Tibial artery (tissue), 4 donors: ENCODE data around the gene STOML3.
"Not testable (repeated sequence)": the region's sequence is repeated elsewhere in the genome, so short reads cannot be mapped to it uniquely, and the experiment has no call there.

ENCODE experiments used
- DNase-seq, 2 donors: peaks; one replicate each; pipeline ENCODE4 v3.0.0-alpha.2; 2019
- H3K27ac ChIP-seq, 2 donors: fragments of 200-600 bp; sonication (generic) in 1 of 2; 1 replicate in 1 of 2; 2 replicates in 1 of 2; pipeline ENCODE4 v1.5.1; 2018 to 2019; ENCODE audit warnings: mild to moderate bottlenecking in 1 of 2
- H3K27me3 ChIP-seq, 2 donors: fragments of 200-600 bp; sonication (generic) in 1 of 2; one replicate each; pipeline versions ENCODE4 v1.5.1 to v1.6.0; 2016 to 2019
- H3K36me3 ChIP-seq, 3 donors: fragments of 200-600 bp; sonication (generic) in 2 of 3; one replicate each; pipeline ENCODE4 v1.5.1; 2016 to 2019; ENCODE audit warnings: mild to moderate bottlenecking in 2 of 3
- H3K4me1 ChIP-seq, 4 donors: fragments of 200-600 bp; sonication (generic) in 2 of 4; 1 replicate in 3 of 4; 2 replicates in 1 of 4; pipeline ENCODE4 v1.5.1; 2016 to 2019
- H3K4me3 ChIP-seq, 2 donors: fragments of 200-600 bp; sonication (generic) in 1 of 2; 1 replicate in 1 of 2; 2 replicates in 1 of 2; pipeline ENCODE4 v1.5.1; 2018 to 2019; ENCODE audit warnings: mild to moderate bottlenecking in 2 of 2
- H3K9me3 ChIP-seq, 3 donors: fragments of 200-600 bp; sonication (generic) in 1 of 3; one replicate each; pipeline ENCODE4 v1.5.1; 2016 to 2019
- intact Hi-C: fragments of 100-400 bp; cut with DNase I; formaldehyde crosslinking; loops from one replicate; pipeline ENCODE4 v1.15.0; 2023; ENCODE audit warnings: low total_unique reads
- TF ChIP-seq, protein P1 (sequence below), 2 experiments: fragments of 200-600 bp in 1 of 2; fragments of 450-650 bp in 1 of 2; IDR thresholded peaks; one replicate each; pipeline ENCODE4 v1.5.1; 2017 to 2019; ENCODE audit warnings: antibody characterized with exemption in 2 of 2, mild to moderate bottlenecking in 1 of 2, moderate library complexity in 1 of 2

The STOML3 gene

DNA sequence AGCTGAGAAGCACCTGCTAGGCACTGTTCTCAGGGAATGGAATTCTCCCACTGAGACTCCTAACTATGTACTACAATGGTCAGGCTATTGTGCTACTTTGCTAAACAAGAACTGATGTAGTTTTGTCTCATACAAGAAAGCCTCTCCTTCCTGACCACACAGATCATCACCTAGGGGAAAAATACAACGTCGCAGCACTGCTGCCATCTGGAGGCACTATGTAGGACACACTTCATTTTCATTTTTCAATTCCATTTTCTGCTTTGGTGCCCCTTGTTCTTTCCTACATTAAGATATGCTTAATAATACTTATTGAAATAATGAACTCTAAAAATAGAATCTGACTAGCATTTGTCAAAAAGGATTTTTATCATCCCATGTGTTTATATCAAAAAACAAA lies 26.2 kb upstream of the STOML3 start:
- TF ChIP-seq, protein P1, sequence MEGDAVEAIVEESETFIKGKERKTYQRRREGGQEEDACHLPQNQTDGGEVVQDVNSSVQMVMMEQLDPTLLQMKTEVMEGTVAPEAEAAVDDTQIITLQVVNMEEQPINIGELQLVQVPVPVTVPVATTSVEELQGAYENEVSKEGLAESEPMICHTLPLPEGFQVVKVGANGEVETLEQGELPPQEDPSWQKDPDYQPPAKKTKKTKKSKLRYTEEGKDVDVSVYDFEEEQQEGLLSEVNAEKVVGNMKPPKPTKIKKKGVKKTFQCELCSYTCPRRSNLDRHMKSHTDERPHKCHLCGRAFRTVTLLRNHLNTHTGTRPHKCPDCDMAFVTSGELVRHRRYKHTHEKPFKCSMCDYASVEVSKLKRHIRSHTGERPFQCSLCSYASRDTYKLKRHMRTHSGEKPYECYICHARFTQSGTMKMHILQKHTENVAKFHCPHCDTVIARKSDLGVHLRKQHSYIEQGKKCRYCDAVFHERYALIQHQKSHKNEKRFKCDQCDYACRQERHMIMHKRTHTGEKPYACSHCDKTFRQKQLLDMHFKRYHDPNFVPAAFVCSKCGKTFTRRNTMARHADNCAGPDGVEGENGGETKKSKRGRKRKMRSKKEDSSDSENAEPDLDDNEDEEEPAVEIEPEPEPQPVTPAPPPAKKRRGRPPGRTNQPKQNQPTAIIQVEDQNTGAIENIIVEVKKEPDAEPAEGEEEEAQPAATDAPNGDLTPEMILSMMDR (IDR thresholded peaks at IDR 0.05) = no peak
- Histone ChIP-seq H3K27ac (no peak overlapping the region), H3K36me3 (peaks cover 55 to 60% (median 60%) of the 10 kb centered on the region in 3 donors), H3K4me3 (no peak overlapping the region), H3K27me3 (no peaks in the 10 kb centered on the region), H3K4me1 (no peaks in the 10 kb centered on the region), H3K9me3 (no peaks in the 10 kb centered on the region)
- no peak for DNase-seq
- intact Hi-C loops = loop anchor here (5.0 kb wide), 1 partner anchor 1989 kb away; no protein-coding TSS in a partner anchor

DNA sequence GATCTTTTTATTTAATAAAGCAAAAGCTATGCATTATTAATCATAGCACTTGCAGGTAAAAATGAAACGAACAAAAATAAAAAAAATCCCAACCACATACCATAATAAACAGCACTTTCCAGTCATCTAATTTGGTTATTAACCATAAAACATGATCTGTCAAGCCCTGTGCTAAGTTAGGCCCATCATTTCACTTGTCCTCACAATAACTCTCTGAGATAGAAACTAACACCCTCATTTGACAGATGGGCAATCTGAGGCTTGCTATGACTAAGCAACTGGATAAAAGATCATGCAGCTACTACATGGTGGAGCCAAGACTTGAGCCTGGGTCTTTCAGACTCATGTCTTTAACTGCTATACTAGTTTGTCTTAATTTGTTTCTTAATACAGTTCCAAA lies 25.5 kb upstream of the STOML3 start:
- Histone ChIP-seq H3K27me3 (no peaks in the 10 kb centered on the region), H3K36me3 (peaks cover 55 to 61% (median 60%) of the 10 kb centered on the region in 3 donors), H3K4me3 (no peak overlapping the region), H3K9me3 (no peaks in the 10 kb centered on the region), H3K4me1 (no peaks in the 10 kb centered on the region), H3K27ac (no peak overlapping the region)
- TF ChIP-seq, protein P1 (IDR thresholded peaks at IDR 0.05) = no peak
- no peak for DNase-seq
- intact Hi-C loops = loop anchor here (5.0 kb wide), 1 partner anchor 1989 kb away; no protein-coding TSS in a partner anchor

DNA sequence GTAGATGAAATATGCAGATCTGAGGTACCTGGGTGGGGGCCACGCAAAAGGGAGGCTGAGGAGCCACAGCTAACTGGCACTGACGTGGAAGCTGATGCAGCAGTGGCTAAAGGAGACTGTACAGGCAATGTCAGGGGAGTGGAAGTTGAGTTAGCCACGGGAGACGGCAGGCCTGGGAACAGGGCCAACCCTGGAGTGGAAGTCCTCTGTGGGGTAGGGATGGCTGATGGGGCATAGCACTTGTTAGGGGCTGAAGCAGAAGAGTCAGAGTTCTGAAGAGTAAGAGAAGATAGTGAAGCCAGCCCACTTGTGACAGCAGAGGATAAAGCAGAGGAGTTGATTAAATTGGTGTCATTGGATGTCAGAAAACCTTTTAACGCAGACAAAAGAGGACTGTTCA lies 22.8 kb upstream of the STOML3 start:
- no peak overlapping the region for H3K27ac ChIP-seq
- no peaks in the 10 kb centered on the region for H3K9me3 ChIP-seq
- H3K4me1 ChIP-seq = no peaks in the 10 kb centered on the region
- no peak overlapping the region for H3K4me3 ChIP-seq
- intact Hi-C loops = no loop called here
- H3K27me3 ChIP-seq = no peaks in the 10 kb centered on the region
- TF ChIP-seq, protein P1 (IDR thresholded peaks at IDR 0.05) = no peak
- H3K36me3 ChIP-seq = peaks cover 64 to 73% (median 66%) of the 10 kb centered on the region in 3 donors
- no peak for DNase-seq

DNA sequence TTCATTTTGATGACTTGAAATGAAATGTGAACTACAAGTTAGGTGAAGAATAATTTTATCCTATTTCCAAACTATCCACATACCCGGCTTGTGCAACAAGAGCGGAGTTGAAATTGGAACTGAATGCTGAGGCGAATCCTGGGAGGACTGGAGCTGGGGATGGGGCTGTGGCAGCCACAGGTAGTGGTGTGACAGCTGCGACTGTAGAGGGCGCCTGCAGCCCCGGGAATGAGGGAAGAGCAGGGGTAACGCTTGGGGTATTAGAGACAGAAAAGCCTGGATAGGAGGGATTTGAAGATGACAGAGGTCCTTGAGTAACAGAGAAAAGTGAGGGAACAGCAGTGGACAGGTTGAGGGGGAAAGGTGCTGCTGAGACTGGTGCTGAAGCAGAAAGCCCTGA lies 22.0 kb upstream of the STOML3 start:
- Histone ChIP-seq H3K36me3 (peaks cover 61 to 77% (median 64%) of the 10 kb centered on the region in 3 donors), H3K4me1 (no peaks in the 10 kb centered on the region), H3K27ac (no peak overlapping the region), H3K27me3 (no peaks in the 10 kb centered on the region), H3K4me3 (no peak overlapping the region), H3K9me3 (no peaks in the 10 kb centered on the region)
- DNase-seq = no peak
- intact Hi-C loops = no loop called here
- TF ChIP-seq, protein P1 (IDR thresholded peaks at IDR 0.05) = no peak

DNA sequence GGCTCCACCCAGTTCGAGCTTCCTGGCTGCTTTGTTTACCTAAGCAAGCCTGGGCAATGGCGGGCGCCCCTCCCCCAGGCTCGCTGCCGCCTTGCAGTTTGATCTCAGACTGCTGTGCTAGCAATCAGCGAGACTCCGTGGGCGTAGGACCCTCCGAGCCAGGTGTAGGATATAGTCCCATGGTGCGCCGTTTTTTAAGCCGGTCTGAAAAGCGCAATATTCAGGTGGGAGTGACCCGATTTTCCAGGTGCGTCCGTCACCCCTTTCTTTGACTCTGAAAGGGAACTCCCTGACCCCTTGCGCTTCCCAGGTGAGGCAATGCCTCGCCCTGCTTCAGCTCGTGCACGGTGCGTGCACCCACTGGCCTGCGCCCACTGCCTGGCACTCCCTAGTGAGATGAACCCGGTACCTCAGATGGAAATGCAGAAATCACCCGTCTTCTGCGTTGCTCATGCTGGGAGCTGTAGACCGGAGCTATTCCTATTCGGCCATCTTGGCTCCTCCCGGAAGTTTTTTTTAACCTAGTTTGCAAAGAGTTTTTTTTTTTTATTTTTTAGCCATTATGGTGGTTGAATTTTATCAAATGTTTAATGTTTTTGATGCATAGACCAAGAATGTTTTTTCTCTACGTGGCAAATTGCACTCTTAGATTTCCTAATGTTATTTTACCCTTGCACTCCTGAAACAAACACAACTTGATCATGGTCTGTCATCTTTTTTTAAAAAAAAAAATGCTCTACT lies 15.9 kb upstream of the STOML3 start:
- DNase-seq, H3K9me3 ChIP-seq: not testable (repeated sequence)

DNA sequence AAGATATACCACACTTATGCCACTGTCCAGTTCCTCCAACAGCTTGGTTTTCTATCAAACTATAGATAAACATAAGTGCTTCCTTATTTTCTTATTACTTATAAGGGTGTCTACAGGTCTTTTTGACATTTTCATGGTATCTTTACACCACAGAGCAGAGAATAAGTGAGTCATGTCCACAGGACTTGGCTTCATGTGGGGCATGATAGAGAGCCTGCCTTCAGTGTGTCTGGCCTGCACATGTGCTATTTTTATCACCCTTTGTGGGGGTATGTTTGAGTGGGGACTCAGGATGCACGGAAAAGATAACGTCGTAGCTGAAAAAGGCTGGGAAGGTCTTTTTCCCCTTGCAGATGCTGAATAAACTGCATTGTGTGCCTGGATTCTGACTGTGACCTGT lies 8.1 kb upstream of the STOML3 start:
- intact Hi-C loops = no loop called here
- TF ChIP-seq, protein P1 (IDR thresholded peaks at IDR 0.05) = no peak
- H3K4me3 ChIP-seq = no peak overlapping the region
- H3K4me1 ChIP-seq = no peaks in the 10 kb centered on the region
- no peak overlapping the region for H3K27ac ChIP-seq
- H3K27me3 ChIP-seq = no peaks in the 10 kb centered on the region
- no peaks in the 10 kb centered on the region for H3K9me3 ChIP-seq
- no peak for DNase-seq
- H3K36me3 ChIP-seq = no peaks in the 10 kb centered on the region

More for the DNA sequence above, 15.9 kb upstream of the STOML3 start:
- intact Hi-C loops, H3K27me3 ChIP-seq, H3K4me3 ChIP-seq, H3K27ac ChIP-seq, H3K4me1 ChIP-seq: not testable (repeated sequence)
- peaks cover 19 to 25% (median 20%) of the 10 kb centered on the region in 3 donors for H3K36me3 ChIP-seq
